Liver (tissue), 9 donors: ENCODE results near the gene OR2C1. TPM values are rescaled to one million over a fixed set of nuclear protein-coding genes. Genes with fewer than 3 reads are reported as not detected.

Source experiments
- DNase-seq: peaks from one replicate; pipeline ENCODE4 v3.0.0-alpha.2; 2017; ENCODE audit warnings: low spot score
- H3K27ac ChIP-seq, 2 donors: one replicate each; pipeline ENCODE4 v1.7.0; 2013; ENCODE audit warnings: inconsistent platforms in 2 of 2, low read length in 2 of 2, control low read depth in 1 of 2, low read depth in 1 of 2, mild to moderate bottlenecking in 1 of 2
- H3K27me3 ChIP-seq, 4 donors: one replicate each; pipeline versions ENCODE4 v1.6.1 to v1.7.0; 2013; ENCODE audit warnings: low read length in 3 of 4, inconsistent platforms in 1 of 4, mild to moderate bottlenecking in 1 of 4, moderate library complexity in 1 of 4; ENCODE audit not compliant: control insufficient read depth in 4 of 4, insufficient read depth in 4 of 4
- H3K36me3 ChIP-seq, 4 donors: one replicate each; pipeline versions ENCODE4 v1.6.1 to v1.7.0; 2013; ENCODE audit warnings: low read length in 3 of 4, mild to moderate bottlenecking in 3 of 4, low read depth in 1 of 4, moderate library complexity in 1 of 4; ENCODE audit not compliant: control insufficient read depth in 4 of 4, insufficient read depth in 3 of 4
- H3K4me1 ChIP-seq, 4 donors: one replicate each; pipeline versions ENCODE4 v1.6.1 to v1.7.0; 2013; ENCODE audit warnings: low read length in 3 of 4, mild to moderate bottlenecking in 3 of 4, moderate library complexity in 1 of 4; ENCODE audit not compliant: control insufficient read depth in 4 of 4, insufficient read depth in 4 of 4
- H3K4me3 ChIP-seq, 3 donors: one replicate each; pipeline versions ENCODE4 v1.6.1 to v1.7.0; 2013; ENCODE audit warnings: low read length in 3 of 3, control low read depth in 1 of 3, low read depth in 1 of 3, mild to moderate bottlenecking in 1 of 3
- H3K9ac ChIP-seq, 2 donors: one replicate each; pipeline ENCODE4 v1.7.0; 2013; ENCODE audit warnings: low read length in 2 of 2, mild to moderate bottlenecking in 2 of 2, moderate library complexity in 2 of 2, control low read depth in 1 of 2, low read depth in 1 of 2
- H3K9me3 ChIP-seq, 4 donors: one replicate each; pipeline versions ENCODE4 v1.6.1 to v1.7.0; 2013; ENCODE audit warnings: low read length in 3 of 4; ENCODE audit not compliant: control insufficient read depth in 4 of 4
- ATF3 ChIP-seq: IDR thresholded peaks from 2 replicates; pipeline ENCODE4 v1.6.1; 2016; ENCODE audit warnings: antibody characterized with exemption
- CTCF ChIP-seq: fragments of 150-350 bp; IDR thresholded peaks from 2 replicates; pipeline ENCODE4 v1.5.1; 2017; ENCODE audit warnings: improper control_type of control experiment, low read depth, low read length; ENCODE audit not compliant: missing input control
- EGR1 ChIP-seq, 2 donors: IDR thresholded peaks; 2 replicates each; pipeline ENCODE4 v1.6.1; 2016 to 2018; ENCODE audit warnings: antibody characterized with exemption in 2 of 2, low read depth in 2 of 2
- FOXA1 ChIP-seq: IDR thresholded peaks from 2 replicates; pipeline ENCODE4 v1.6.1; 2016; ENCODE audit warnings: antibody characterized with exemption
- FOXA2 ChIP-seq: IDR thresholded peaks from 2 replicates; pipeline ENCODE4 v1.6.1; 2016; ENCODE audit warnings: antibody characterized with exemption
- GABPA ChIP-seq, 2 donors: IDR thresholded peaks in 1 of 2; conservative IDR thresholded peaks in 1 of 2; 2 replicates each; pipeline ENCODE4 v1.6.1; 2016; ENCODE audit warnings: antibody characterized with exemption in 2 of 2, mild to moderate bottlenecking in 1 of 2, moderate library complexity in 1 of 2
- HNF4A ChIP-seq, 2 donors: conservative IDR thresholded peaks; 2 replicates each; pipeline ENCODE4 v1.6.1; 2016; ENCODE audit warnings: antibody characterized with exemption in 2 of 2, mild to moderate bottlenecking in 2 of 2
- HNF4G ChIP-seq: IDR thresholded peaks from 2 replicates; pipeline ENCODE4 v1.6.1; 2016; ENCODE audit warnings: antibody characterized with exemption
- JUND ChIP-seq, 2 donors: IDR thresholded peaks; 2 replicates each; pipeline ENCODE4 v1.6.1; 2016; ENCODE audit warnings: antibody characterized with exemption in 2 of 2
- NR2F2 ChIP-seq: IDR thresholded peaks from 2 replicates; pipeline ENCODE4 v1.6.1; 2016; ENCODE audit warnings: antibody characterized with exemption
- RAD21 ChIP-seq, 2 donors: IDR thresholded peaks; 2 replicates each; pipeline ENCODE4 v1.6.1; 2016; ENCODE audit warnings: antibody characterized with exemption in 2 of 2, mild to moderate bottlenecking in 2 of 2
- RXRA ChIP-seq, 2 donors: IDR thresholded peaks; 2 replicates each; pipeline ENCODE4 v1.6.1; 2017 to 2018; ENCODE audit warnings: antibody characterized with exemption in 2 of 2, mild to moderate bottlenecking in 1 of 2
- SP1 ChIP-seq: IDR thresholded peaks from 2 replicates; pipeline ENCODE4 v1.6.1; 2018; ENCODE audit warnings: antibody characterized with exemption, mild to moderate bottlenecking
- TAF1 ChIP-seq: conservative IDR thresholded peaks from 2 replicates; pipeline ENCODE4 v1.6.1; 2016; ENCODE audit warnings: antibody characterized with exemption, mild to moderate bottlenecking
- YY1 ChIP-seq: IDR thresholded peaks from 2 replicates; pipeline ENCODE4 v1.6.1; 2016; ENCODE audit warnings: antibody characterized with exemption, mild to moderate bottlenecking
- ZBTB33 ChIP-seq: IDR thresholded peaks from 2 replicates; pipeline ENCODE4 v1.6.1; 2016; ENCODE audit warnings: antibody characterized with exemption
- WGBS: extraction: QIAGEN DNeasy Blood & Tissue Kit; methylation state at CpG from one replicate; pipeline ENCODE4 v1.1.7; 2013; 5-methylcytosine and 5-hydroxymethylcytosine counted together
- polyA plus RNA-seq, 2 donors: library from polyadenylated mRNA; stranded (reverse) in 1 of 2; unstranded in 1 of 2; fragments of 200-250 nt in 1 of 2; fragments of >200 nt in 1 of 2; fragmentation: Nextera tagmentation in 1 of 2; extraction: Ambion mirVana in 1 of 2; gene quantifications; one replicate each; pipeline versions ENCODE4 v1.2.1 to v1.2.3, GENCODE V29; 2013 to 2015
- total RNA-seq, 2 donors: library from RNA; depleted of rRNA; stranded (reverse); fragments of >200 nt; gene quantifications; one replicate each; pipeline ENCODE4 v1.2.3, GENCODE V29; 2014
- TF ChIP-seq, protein P1 (sequence below): IDR thresholded peaks from 2 replicates; pipeline ENCODE4 v1.6.1; 2016; ENCODE audit warnings: antibody characterized with exemption, mild to moderate bottlenecking
- TF ChIP-seq, protein P2 (sequence below): IDR thresholded peaks from 2 replicates; pipeline ENCODE4 v1.6.1; 2016; ENCODE audit warnings: antibody characterized with exemption
- donor health status: healthy.
- donor health status: healthy.
- donor health status: healthy.
- donor health status: healthy.
- donor health status: healthy.

The OR2C1 gene
- total and polyA plus RNA-seq, 4 donors: 0.08 to 0.19 TPM; not detected in 2

DNA sequence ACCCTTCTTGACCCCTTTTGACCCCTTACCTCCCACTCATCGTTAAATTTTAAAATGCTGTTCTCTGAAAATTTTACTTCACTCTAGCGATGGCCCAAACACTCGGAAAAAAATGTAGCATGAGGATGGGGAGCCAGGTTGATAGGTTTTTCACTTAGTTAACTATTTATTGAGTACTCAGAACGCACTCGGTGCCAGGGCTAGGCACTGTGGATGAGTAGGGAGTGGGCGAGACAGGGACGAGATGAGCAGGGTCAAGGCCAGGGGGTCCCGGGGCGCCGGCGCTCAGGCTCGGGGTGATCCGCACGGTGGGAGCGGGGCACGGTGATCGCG, 44.7 kb downstream of the OR2C1 start:
- DNase-seq: no peak
- no peaks in the 10 kb centered on the region for H3K27me3 ChIP-seq
- H3K27ac ChIP-seq: peak overlapping the region; percentile 58 to 94
- peak overlapping the region; percentile 78 to 95 (median 79) for H3K4me3 ChIP-seq
- H3K9ac ChIP-seq: peak overlapping the region; percentile 51 to 72
- WGBS: under 1% methylated on average over 18 of the region's 18 CpGs
- peaks cover 12 to 44% (median 42%) of the 10 kb centered on the region in 4 donors for H3K36me3 ChIP-seq
- peaks cover 2 to 13% (median 8%) of the 10 kb centered on the region in 4 donors for H3K4me1 ChIP-seq
- TF ChIP-seq ZBTB33: no peak
- TF ChIP-seq HNF4A (conservative IDR thresholded peaks at IDR 0.05): no peak
- TF ChIP-seq CTCF: no peak
- no peak for TF ChIP-seq EGR1 (IDR thresholded peaks at IDR 0.05; ENCODE audit: low read depth in 2 of 2)
- TF ChIP-seq RXRA (IDR thresholded peaks at IDR 0.05): no peak
- TF ChIP-seq FOXA2: no peak
- no peak for TF ChIP-seq SP1
- TF ChIP-seq TAF1: no peak
- no peak for TF ChIP-seq JUND (IDR thresholded peaks at IDR 0.05)
- TF ChIP-seq RAD21 (IDR thresholded peaks at IDR 0.05): no peak
- no peak for TF ChIP-seq GABPA (IDR thresholded peaks at IDR 0.05 in 1 of 2, conservative IDR thresholded peaks at IDR 0.05 in 1 of 2)
- TF ChIP-seq, protein P1, sequence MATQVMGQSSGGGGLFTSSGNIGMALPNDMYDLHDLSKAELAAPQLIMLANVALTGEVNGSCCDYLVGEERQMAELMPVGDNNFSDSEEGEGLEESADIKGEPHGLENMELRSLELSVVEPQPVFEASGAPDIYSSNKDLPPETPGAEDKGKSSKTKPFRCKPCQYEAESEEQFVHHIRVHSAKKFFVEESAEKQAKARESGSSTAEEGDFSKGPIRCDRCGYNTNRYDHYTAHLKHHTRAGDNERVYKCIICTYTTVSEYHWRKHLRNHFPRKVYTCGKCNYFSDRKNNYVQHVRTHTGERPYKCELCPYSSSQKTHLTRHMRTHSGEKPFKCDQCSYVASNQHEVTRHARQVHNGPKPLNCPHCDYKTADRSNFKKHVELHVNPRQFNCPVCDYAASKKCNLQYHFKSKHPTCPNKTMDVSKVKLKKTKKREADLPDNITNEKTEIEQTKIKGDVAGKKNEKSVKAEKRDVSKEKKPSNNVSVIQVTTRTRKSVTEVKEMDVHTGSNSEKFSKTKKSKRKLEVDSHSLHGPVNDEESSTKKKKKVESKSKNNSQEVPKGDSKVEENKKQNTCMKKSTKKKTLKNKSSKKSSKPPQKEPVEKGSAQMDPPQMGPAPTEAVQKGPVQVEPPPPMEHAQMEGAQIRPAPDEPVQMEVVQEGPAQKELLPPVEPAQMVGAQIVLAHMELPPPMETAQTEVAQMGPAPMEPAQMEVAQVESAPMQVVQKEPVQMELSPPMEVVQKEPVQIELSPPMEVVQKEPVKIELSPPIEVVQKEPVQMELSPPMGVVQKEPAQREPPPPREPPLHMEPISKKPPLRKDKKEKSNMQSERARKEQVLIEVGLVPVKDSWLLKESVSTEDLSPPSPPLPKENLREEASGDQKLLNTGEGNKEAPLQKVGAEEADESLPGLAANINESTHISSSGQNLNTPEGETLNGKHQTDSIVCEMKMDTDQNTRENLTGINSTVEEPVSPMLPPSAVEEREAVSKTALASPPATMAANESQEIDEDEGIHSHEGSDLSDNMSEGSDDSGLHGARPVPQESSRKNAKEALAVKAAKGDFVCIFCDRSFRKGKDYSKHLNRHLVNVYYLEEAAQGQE: no peak
- TF ChIP-seq ATF3: no peak
- TF ChIP-seq NR2F2: no peak
- TF ChIP-seq YY1: no peak
- TF ChIP-seq HNF4G: no peak
- TF ChIP-seq, protein P2, sequence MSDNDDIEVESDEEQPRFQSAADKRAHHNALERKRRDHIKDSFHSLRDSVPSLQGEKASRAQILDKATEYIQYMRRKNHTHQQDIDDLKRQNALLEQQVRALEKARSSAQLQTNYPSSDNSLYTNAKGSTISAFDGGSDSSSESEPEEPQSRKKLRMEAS: no peak
- TF ChIP-seq FOXA1: no peak
- peaks cover 15 to 41% (median 31%) of the 10 kb centered on the region in 4 donors for H3K9me3 ChIP-seq
